Glutamatergic neuron (in vitro differentiated cells): Measurements from ENCODE around the gene WWOX. TPM values are rescaled to one million over a fixed set of nuclear protein-coding genes. Genes with fewer than 3 reads are reported as not detected.

ENCODE experiments used
- DNase-seq: peaks from one replicate; pipeline ENCODE4 v3.0.0; 2022
- H3K27ac Mint-ChIP-seq: one replicate; pipeline ENCODE4 v1.8.0; 2020; ENCODE audit warnings: mild to moderate bottlenecking, mixed read lengths, inconsistent platforms; ENCODE audit not compliant: unreplicated experiment
- H3K27me3 Mint-ChIP-seq: one replicate; pipeline ENCODE4 v1.8.0; 2020; ENCODE audit warnings: mild to moderate bottlenecking, moderate library complexity, mixed read lengths, inconsistent platforms; ENCODE audit not compliant: unreplicated experiment
- H3K36me3 Mint-ChIP-seq: one replicate; pipeline ENCODE4 v1.8.0; 2020; ENCODE audit warnings: mild to moderate bottlenecking, mixed read lengths, inconsistent platforms; ENCODE audit not compliant: unreplicated experiment
- H3K4me1 Mint-ChIP-seq: one replicate; pipeline ENCODE4 v1.8.0; 2020; ENCODE audit warnings: mild to moderate bottlenecking, low read depth, mixed read lengths, inconsistent platforms; ENCODE audit not compliant: unreplicated experiment
- H3K4me3 Mint-ChIP-seq: one replicate; pipeline ENCODE4 v1.8.0; 2020; ENCODE audit warnings: mild to moderate bottlenecking, mixed read lengths, inconsistent platforms; ENCODE audit not compliant: unreplicated experiment
- H3K9me3 Mint-ChIP-seq: one replicate; pipeline ENCODE4 v1.8.0; 2020; ENCODE audit warnings: mild to moderate bottlenecking, moderate library complexity, mixed read lengths, inconsistent platforms; ENCODE audit not compliant: unreplicated experiment
- total RNA-seq: library from RNA; stranded (reverse); fragmentation: NEBNext Ultra II Directional; extraction: Animal tissue kit (Norgen Biotek cat#: 25700); gene quantifications from one replicate; pipeline ENCODE4 v1.2.1, GENCODE V29; 2021; ENCODE audit not compliant: unreplicated experiment
- TF ChIP-seq, protein P1 (sequence below): fragments of 200-600 bp; sonication (generic); IDR thresholded peaks from one replicate; pipeline ENCODE4 v1.5.0; 2021; ENCODE audit not compliant: partially characterized antibody, unreplicated experiment

The WWOX gene
- total RNA-seq, 1 donor from 2014 or later, result 10.3 TPM

DNA sequence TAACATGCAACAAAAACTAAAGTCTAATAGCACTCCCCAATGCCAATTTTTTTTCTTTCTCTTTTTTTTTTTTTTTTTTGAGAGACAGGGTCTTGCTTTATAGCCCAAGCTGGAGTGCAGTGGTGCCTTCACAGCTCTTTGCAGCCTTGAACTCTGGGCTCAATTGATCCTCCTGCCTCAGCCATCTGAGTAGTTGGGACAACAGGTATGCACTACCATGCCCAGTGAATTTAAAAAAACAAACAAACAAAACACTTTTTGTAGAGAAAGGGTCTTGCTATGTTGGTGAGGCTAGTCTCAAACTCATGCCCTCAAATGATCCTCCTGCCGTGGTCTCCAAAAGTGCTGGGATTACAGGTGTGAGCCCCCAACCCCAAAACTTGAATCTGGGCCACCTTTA is 632.3 kb downstream of the WWOX start:
- Mint-ChIP-seq H3K9me3 (peaks cover 2% of the 10 kb centered on the region), H3K27ac (no peak overlapping the region), H3K4me3 (no peak overlapping the region), H3K4me1 (no peaks in the 10 kb centered on the region), H3K36me3 (no peaks in the 10 kb centered on the region), H3K27me3 (peaks cover 1% of the 10 kb centered on the region)
- no peak for DNase-seq
- TF ChIP-seq, protein P1, sequence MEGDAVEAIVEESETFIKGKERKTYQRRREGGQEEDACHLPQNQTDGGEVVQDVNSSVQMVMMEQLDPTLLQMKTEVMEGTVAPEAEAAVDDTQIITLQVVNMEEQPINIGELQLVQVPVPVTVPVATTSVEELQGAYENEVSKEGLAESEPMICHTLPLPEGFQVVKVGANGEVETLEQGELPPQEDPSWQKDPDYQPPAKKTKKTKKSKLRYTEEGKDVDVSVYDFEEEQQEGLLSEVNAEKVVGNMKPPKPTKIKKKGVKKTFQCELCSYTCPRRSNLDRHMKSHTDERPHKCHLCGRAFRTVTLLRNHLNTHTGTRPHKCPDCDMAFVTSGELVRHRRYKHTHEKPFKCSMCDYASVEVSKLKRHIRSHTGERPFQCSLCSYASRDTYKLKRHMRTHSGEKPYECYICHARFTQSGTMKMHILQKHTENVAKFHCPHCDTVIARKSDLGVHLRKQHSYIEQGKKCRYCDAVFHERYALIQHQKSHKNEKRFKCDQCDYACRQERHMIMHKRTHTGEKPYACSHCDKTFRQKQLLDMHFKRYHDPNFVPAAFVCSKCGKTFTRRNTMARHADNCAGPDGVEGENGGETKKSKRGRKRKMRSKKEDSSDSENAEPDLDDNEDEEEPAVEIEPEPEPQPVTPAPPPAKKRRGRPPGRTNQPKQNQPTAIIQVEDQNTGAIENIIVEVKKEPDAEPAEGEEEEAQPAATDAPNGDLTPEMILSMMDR, result no peak

DNA sequence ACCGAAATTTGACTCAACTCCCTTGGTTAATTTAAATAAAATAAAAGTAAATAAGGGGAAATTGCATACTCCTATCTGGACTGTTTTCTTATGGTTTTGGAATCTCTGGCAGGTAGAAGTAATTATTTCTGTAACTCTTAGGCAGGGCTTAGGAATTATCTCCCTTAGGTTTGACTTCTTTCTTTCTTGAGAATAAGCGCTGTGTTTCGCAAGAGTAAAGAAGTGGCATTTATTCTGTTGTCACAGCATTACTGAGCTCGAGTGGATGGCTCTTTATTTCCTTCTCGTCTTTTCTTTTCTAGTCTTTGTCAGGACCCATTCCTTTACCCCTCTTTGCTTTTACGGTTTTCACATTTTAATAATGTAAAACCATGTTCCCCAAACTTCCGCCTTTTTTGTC is 633.2 kb downstream of the WWOX start:
- TF ChIP-seq, protein P1, result no peak
- peaks cover 1% of the 10 kb centered on the region for H3K27me3 Mint-ChIP-seq
- no peak for DNase-seq
- no peaks in the 10 kb centered on the region for H3K4me1 Mint-ChIP-seq
- no peak overlapping the region for H3K27ac Mint-ChIP-seq
- peaks cover 2% of the 10 kb centered on the region for H3K9me3 Mint-ChIP-seq
- H3K36me3 Mint-ChIP-seq, result no peaks in the 10 kb centered on the region
- no peak overlapping the region for H3K4me3 Mint-ChIP-seq

DNA sequence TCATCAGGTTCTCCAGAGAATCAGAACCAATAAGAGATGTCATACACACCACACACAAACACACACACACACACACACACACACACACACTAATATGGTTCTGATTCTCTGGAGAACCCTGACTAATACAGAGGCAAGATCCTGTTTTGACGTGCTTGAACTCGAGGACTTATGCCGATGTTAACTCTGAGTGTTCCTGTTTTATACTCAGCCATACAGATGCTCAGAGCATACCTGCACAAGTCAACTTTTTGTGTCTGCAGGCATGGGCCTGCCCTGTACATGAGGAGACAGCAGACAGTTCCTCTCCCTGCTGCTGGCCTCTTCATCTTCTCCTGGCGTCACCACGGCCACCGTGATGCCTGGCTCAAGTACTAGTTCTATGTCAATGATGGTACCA is 635.9 kb downstream of the WWOX start:
- H3K36me3 Mint-ChIP-seq, result no peaks in the 10 kb centered on the region
- H3K27me3 Mint-ChIP-seq, result peaks cover 2% of the 10 kb centered on the region
- DNase-seq, result no peak
- H3K9me3 Mint-ChIP-seq, result peaks cover 2% of the 10 kb centered on the region
- TF ChIP-seq, protein P1, result no peak
- no peak overlapping the region for H3K4me3 Mint-ChIP-seq
- H3K4me1 Mint-ChIP-seq, result no peaks in the 10 kb centered on the region
- H3K27ac Mint-ChIP-seq, result no peak overlapping the region

DNA sequence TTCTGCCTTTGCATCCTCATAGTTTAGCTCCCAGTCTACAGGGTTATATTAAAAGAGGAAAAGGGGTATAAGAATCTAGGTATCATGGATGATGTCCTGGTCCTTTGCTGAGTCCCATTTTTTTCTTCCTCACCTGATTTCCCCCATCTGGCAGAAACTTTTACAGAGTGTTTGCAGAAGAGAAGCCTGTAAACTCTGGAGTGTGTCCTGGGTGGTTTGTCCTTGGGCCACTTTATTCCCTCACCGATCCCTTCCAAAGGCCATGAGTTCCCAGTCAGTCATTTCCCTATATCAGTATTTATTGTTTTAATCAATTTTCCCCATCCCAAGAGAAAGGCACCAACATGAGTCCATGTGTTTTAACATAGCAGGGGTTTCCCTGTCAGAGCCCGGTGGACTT is 638.2 kb downstream of the WWOX start:
- Mint-ChIP-seq H3K27ac (no peak overlapping the region), H3K4me1 (no peaks in the 10 kb centered on the region), H3K27me3 (peaks cover 2% of the 10 kb centered on the region), H3K9me3 (peaks cover 2% of the 10 kb centered on the region), H3K4me3 (no peak overlapping the region), H3K36me3 (no peaks in the 10 kb centered on the region)
- no peak for DNase-seq
- TF ChIP-seq, protein P1, result no peak

DNA sequence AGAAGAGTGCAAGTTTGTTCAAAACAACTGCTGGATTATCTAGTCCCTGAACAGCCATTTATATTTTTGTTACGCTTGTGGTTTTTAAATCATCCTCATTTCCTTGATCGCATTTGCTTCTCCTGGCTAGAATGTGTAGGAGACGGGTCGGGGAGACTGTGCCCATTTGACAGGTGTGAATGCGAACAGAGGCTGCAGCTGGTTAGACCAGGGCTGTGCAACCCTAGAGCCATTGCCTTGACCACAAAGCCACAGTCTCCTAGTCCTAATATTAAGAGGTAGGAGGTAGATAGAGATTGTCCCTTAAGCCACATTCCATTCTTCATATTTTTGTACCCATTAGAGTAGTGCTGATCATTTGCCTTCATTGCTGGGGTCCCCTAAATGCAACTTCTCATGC is 639.1 kb downstream of the WWOX start:
- no peak overlapping the region for H3K4me3 Mint-ChIP-seq

More for the DNA sequence above, 639.1 kb downstream of the WWOX start:
- H3K36me3 Mint-ChIP-seq, result no peaks in the 10 kb centered on the region
- no peak overlapping the region for H3K27ac Mint-ChIP-seq
- no peak for DNase-seq
- H3K4me1 Mint-ChIP-seq, result no peaks in the 10 kb centered on the region
- peaks cover 2% of the 10 kb centered on the region for H3K27me3 Mint-ChIP-seq
- TF ChIP-seq, protein P1, result no peak
- H3K9me3 Mint-ChIP-seq, result peaks cover 2% of the 10 kb centered on the region
